Endodermal cell (in vitro differentiated cells): Measurements from ENCODE around the gene LENEP. TPM values are rescaled to one million over a fixed set of nuclear protein-coding genes. Genes with fewer than 3 reads are reported as not detected.
A peak's percentile ranks its signal among the peaks of the same experiment; 100 is the strongest.

ENCODE experiments used
- DNase-seq: peaks from one replicate; pipeline ENCODE4 v3.0.0-alpha.2; 2017
- H3K27ac ChIP-seq: 2 replicates; pipeline ENCODE4 v1.5.1; 2013; ENCODE audit warnings: mild to moderate bottlenecking, low read depth, low read length, moderate library complexity
- H3K27me3 ChIP-seq: 2 replicates; pipeline ENCODE4 v1.6.1; 2013; ENCODE audit warnings: mild to moderate bottlenecking, low read length, moderate library complexity; ENCODE audit not compliant: insufficient read depth, control insufficient read depth, poor library complexity, severe bottlenecking
- H3K36me3 ChIP-seq: 2 replicates; pipeline ENCODE4 v1.7.0; 2013; ENCODE audit warnings: mild to moderate bottlenecking, low read length, moderate library complexity; ENCODE audit not compliant: control insufficient read depth, insufficient read depth
- H3K4me1 ChIP-seq: one replicate; pipeline ENCODE4 v1.7.0; 2013; ENCODE audit warnings: low read length; ENCODE audit not compliant: control insufficient read depth, insufficient read depth
- H3K4me3 ChIP-seq: 2 replicates; pipeline ENCODE4 v1.5.1; 2013; ENCODE audit warnings: mild to moderate bottlenecking, low read length, moderate library complexity
- H3K9ac ChIP-seq: 2 replicates; pipeline ENCODE4 v1.6.1; 2013; ENCODE audit warnings: mild to moderate bottlenecking, low read length, moderate library complexity; ENCODE audit not compliant: poor library complexity, severe bottlenecking; ENCODE audit errors: extremely low read depth
- H3K9me3 ChIP-seq: 2 replicates; pipeline ENCODE4 v1.6.1; 2013; ENCODE audit warnings: mild to moderate bottlenecking, low read length, moderate library complexity; ENCODE audit not compliant: control insufficient read depth
- H3K27ac Mint-ChIP-seq: 2 replicates; pipeline ENCODE4 v1.8.0; 2020; ENCODE audit warnings: mixed read lengths
- H3K27me3 Mint-ChIP-seq: 2 replicates; pipeline ENCODE4 v1.8.0; 2021; ENCODE audit warnings: mild to moderate bottlenecking, mixed read lengths; ENCODE audit not compliant: insufficient read depth
- H3K36me3 Mint-ChIP-seq: 2 replicates; pipeline ENCODE4 v1.8.0; 2020; ENCODE audit warnings: low read depth, mixed read lengths
- H3K4me1 Mint-ChIP-seq: 2 replicates; pipeline ENCODE4 v1.8.0; 2020; ENCODE audit warnings: mixed read lengths
- H3K4me3 Mint-ChIP-seq: 2 replicates; pipeline ENCODE4 v1.8.0; 2020; ENCODE audit warnings: mild to moderate bottlenecking, moderate library complexity, mixed read lengths
- H3K9me3 Mint-ChIP-seq: 2 replicates; pipeline ENCODE4 v1.8.0; 2020; ENCODE audit warnings: mild to moderate bottlenecking, mixed read lengths
- CTCF ChIP-seq: fragments of 200-600 bp; sonication (generic); conservative IDR thresholded peaks from 2 replicates; pipeline ENCODE4 v1.5.0; 2021; ENCODE audit warnings: antibody characterized with exemption, mild to moderate bottlenecking
- WGBS, 2 experiments: methylation state at CpG; one replicate each; pipeline versions ENCODE4 v1.1.5 to v1.1.7; 2013; ENCODE audit warnings: missing lambda C conversion rate in 2 of 2, mixed read lengths in 1 of 2; ENCODE audit not compliant: insufficient coverage in 1 of 2, insufficient read length in 1 of 2; 5-methylcytosine and 5-hydroxymethylcytosine counted together
- total RNA-seq, 2 donors: library from RNA; stranded (reverse); fragmentation: NEBNext Ultra II Directional in 1 of 2; extraction: Animal tissue kit (Norgen Biotek cat#: 25700) in 1 of 2; gene quantifications; 2 replicates in 1 of 2; 3 replicates in 1 of 2; pipeline ENCODE4 v1.2.1, GENCODE V29; 2021

The LENEP gene
- total RNA-seq, 2 donors from 2014 or later = 2.0 TPM; not detected in 1

GRCh38 chr1:154964359-154964758 lies 29.0 kb upstream of the LENEP start:
- peak overlapping the region; percentile 52 for H3K27ac Mint-ChIP-seq
- Histone ChIP-seq H3K27me3 (no peaks in the 10 kb centered on the region), H3K36me3 (peaks cover 67% of the 10 kb centered on the region), H3K4me1 (no peaks in the 10 kb centered on the region), H3K9ac (no peak overlapping the region), H3K27ac (no peak overlapping the region), H3K9me3 (no peaks in the 10 kb centered on the region), H3K4me3 (no peak overlapping the region)
- TF ChIP-seq CTCF = no peak
- peaks cover 60% of the 10 kb centered on the region for H3K36me3 Mint-ChIP-seq
- DNase-seq = no peak
- H3K4me1 Mint-ChIP-seq = peaks cover 28% of the 10 kb centered on the region
- no peaks in the 10 kb centered on the region for H3K27me3 Mint-ChIP-seq
- no peaks in the 10 kb centered on the region for H3K9me3 Mint-ChIP-seq
- no peak overlapping the region for H3K4me3 Mint-ChIP-seq
- 98 to 100% methylated on average over 6 of the region's 6 CpGs for WGBS, 2 experiments

GRCh38 chr1:154966111-154966510 lies 27.3 kb upstream of the LENEP start:
- 99% methylated on average over 6 of the region's 7 CpGs; no CpG with 5 or more reads in 1 of the 2 experiments for WGBS, 2 experiments
- Mint-ChIP-seq H3K4me1 (peaks cover 30% of the 10 kb centered on the region), H3K27me3 (no peaks in the 10 kb centered on the region), H3K4me3 (no peak overlapping the region), H3K36me3 (peaks cover 52% of the 10 kb centered on the region), H3K27ac (no peak overlapping the region), H3K9me3 (no peaks in the 10 kb centered on the region)
- no peak overlapping the region for H3K27ac ChIP-seq
- H3K9ac ChIP-seq = no peak overlapping the region
- no peaks in the 10 kb centered on the region for H3K4me1 ChIP-seq
- H3K27me3 ChIP-seq = no peaks in the 10 kb centered on the region
- H3K36me3 ChIP-seq = peaks cover 63% of the 10 kb centered on the region
- TF ChIP-seq CTCF = no peak
- no peaks in the 10 kb centered on the region for H3K9me3 ChIP-seq
- DNase-seq = no peak
- no peak overlapping the region for H3K4me3 ChIP-seq

GRCh38 chr1:154967331-154967950 lies 25.9 kb upstream of the LENEP start:
- H3K27me3 Mint-ChIP-seq = no peaks in the 10 kb centered on the region
- WGBS, 2 experiments = 96 to 98% methylated on average over 4 to 5 of the region's 5 CpGs
- Histone ChIP-seq H3K4me1 (peaks cover 3% of the 10 kb centered on the region), H3K9me3 (no peaks in the 10 kb centered on the region), H3K36me3 (peaks cover 60% of the 10 kb centered on the region), H3K4me3 (peak overlapping the region; percentile 91), H3K27me3 (no peaks in the 10 kb centered on the region), H3K27ac (no peak overlapping the region), H3K9ac (no peak overlapping the region)
- no peak for TF ChIP-seq CTCF
- peaks cover 52% of the 10 kb centered on the region for H3K36me3 Mint-ChIP-seq
- no peak overlapping the region for H3K4me3 Mint-ChIP-seq
- H3K9me3 Mint-ChIP-seq = no peaks in the 10 kb centered on the region
- no peak overlapping the region for H3K27ac Mint-ChIP-seq
- peaks cover 37% of the 10 kb centered on the region for H3K4me1 Mint-ChIP-seq
- DNase-seq = no peak
